Activated effector memory CD4-positive, alpha-beta T cell treated with anti-CD3 and anti-CD28 coated beads, Interleukin-2, amount 50 U/mL, for 16 hours (primary cell): Measurements from ENCODE around the gene PXDN.

Experiments
- DNase-seq: peaks from one replicate; pipeline ENCODE4 v3.0.0-alpha.2; 2020

Gene PXDN

DNA sequence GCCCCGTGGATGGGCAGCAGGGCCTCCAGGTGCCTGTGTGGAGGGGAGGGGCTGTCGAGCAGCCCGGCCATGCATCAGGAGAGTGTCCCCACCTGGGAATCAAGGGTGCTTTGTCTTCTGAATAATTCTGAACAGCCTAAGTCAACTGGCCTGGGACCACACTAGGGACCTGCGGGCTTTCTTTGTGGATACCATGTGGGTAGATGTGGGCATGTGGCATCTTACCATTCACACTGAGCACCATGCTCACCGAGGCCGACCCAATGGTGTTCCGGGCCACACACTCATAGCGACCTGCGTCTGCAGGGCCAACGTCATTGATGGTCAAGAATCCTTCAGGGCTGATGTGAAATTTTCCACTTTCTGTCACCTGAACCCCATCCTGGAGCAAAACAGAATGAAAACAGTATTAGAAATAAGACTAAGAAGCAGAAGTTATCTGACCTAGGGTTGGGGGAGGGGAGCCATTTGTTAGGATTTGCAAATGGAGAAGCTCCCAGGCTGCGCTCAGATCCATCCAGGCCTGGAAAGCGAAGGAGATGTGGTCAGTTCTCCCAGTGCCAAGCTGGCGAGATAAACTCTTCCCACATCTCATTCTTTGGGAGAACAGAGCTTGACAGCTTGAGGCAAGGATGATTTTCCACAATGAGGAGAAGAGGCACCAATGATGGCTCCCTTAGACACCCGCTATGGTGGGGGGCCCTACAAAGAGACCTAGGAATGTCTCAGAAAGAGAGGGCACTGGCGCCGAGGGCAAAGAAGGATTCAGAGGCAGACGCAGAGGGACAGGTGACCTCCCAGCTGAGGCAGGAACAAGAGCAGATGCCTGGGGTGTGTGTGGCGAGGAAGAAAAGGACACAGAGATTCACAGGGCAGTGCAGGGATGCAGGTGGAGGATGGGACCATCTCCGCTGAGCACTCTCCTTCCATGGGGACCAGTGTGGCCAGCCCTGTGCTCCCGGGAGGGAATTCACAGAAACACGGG, 83.4 kb downstream of the PXDN start:
- peak; percentile 31 for DNase-seq

GRCh38 chr2:1659951-1660565, 84.3 kb downstream of the PXDN start:
- DNase-seq: peak; percentile 17

GRCh38 chr2:1658394-1659151, 85.7 kb downstream of the PXDN start:
- peak; percentile 55 for DNase-seq

- peak; percentile 55 for DNase-seq
Observed at GRCh38 chr2:1656961-1657841, 87.1 kb downstream of the PXDN start.

GRCh38 chr2:1656326-1656960, 87.9 kb downstream of the PXDN start:
- peak; percentile 47 for DNase-seq

- peak; percentile 46 for DNase-seq
Observed at GRCh38 chr2:1655461-1655860, 88.9 kb downstream of the PXDN start.

DNA sequence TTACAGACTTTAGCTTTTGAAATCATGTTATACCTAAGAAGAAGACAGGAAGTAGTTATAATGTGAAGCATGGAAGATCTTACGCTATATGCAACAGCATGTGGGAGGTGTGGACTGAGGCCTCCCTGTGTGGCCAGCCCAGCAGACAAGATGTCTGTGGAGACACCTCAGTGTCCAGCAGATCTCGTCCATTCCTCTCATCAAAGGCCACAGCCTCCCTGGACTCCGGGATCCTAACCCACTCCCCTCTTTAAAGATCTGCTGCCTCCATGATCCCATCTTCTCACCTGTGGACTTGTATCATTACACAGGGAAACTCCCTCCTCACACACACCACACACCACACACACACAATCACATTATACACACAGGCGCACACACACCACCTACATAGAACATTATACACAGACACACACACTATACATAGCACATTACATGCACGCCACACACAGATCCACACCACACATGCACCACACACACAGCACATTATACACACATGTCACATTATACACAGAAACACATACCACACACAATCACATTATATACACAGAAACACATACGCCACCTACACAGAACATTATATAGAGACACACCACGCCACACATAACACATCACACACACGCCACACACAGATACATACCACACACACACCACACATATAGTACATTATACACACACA, 89.5 kb downstream of the PXDN start:
- DNase-seq: peak; percentile 31

DNA sequence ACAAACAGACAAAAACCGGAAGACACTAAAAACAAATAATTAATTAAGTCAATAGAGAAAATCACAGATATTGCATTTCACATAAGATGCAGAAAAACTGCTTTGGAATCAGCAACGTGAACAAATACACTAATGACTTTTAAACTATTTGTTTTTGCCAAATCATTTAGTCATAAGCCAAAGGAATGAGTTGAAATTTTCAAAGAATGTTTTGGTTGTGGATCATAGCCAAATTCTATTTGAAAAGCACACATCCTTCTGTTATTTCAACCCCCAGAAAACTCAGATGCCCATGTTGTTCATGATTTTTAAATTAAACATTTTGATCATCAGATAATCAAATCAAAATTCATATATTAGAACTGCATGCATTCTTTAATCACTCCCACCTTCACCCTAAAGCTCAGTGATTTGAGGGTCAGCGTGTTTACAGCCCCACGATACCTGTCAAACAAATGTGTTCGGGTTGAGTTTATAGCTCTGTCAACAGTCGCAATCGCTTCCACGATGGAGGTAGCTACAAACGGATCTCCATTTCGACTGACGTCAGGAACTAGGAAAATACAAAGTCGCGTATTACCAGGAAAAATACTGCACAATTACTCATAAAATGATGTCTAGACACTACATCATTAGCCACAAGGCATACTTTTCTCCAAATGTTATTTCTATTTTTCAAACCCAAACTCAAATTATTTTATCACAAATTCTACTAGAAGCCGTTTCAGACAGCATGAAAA, 90.2 kb downstream of the PXDN start:
- peak; percentile 6 for DNase-seq

DNA sequence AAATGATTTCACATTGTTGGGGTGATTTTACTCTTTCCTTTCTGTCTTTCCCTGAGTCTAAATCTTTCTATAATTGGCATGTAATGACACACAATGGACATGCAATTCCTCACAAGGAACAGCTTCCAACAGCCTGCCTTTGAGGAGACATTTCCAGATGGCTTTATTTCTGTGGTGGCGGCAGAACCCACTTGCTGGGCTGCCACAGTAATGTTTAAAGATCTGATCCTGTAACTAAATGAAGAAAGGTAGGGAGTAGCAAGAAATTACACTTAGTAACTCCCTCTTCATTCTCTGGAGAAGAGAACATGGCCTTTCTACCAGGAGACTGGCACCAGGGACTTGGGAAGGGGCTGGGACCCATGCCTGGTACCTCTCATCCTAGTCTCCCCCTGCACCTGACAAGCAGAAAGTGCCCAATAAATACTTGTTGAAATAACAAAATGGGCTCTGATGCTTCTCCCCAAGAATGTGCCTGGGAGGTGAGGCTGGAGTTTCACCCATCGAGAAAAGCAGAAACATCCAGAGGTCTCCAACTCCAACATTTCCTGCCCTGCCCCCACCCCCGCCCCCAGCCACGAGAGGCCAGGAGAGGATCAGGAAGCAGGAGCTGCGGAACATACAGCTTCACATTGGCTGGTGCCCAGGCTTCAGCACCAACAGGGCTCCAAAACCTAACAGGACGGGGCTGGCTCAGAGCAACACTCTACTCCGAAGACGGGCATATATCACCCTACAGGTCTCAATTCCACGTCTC, 92.1 kb downstream of the PXDN start:
- DNase-seq: no peak

GRCh38 chr2:1651121-1652033, 92.9 kb downstream of the PXDN start:
- no peak for DNase-seq

- no peak for DNase-seq
Observed at GRCh38 chr2:1650085-1650872, 94.0 kb downstream of the PXDN start.

DNA sequence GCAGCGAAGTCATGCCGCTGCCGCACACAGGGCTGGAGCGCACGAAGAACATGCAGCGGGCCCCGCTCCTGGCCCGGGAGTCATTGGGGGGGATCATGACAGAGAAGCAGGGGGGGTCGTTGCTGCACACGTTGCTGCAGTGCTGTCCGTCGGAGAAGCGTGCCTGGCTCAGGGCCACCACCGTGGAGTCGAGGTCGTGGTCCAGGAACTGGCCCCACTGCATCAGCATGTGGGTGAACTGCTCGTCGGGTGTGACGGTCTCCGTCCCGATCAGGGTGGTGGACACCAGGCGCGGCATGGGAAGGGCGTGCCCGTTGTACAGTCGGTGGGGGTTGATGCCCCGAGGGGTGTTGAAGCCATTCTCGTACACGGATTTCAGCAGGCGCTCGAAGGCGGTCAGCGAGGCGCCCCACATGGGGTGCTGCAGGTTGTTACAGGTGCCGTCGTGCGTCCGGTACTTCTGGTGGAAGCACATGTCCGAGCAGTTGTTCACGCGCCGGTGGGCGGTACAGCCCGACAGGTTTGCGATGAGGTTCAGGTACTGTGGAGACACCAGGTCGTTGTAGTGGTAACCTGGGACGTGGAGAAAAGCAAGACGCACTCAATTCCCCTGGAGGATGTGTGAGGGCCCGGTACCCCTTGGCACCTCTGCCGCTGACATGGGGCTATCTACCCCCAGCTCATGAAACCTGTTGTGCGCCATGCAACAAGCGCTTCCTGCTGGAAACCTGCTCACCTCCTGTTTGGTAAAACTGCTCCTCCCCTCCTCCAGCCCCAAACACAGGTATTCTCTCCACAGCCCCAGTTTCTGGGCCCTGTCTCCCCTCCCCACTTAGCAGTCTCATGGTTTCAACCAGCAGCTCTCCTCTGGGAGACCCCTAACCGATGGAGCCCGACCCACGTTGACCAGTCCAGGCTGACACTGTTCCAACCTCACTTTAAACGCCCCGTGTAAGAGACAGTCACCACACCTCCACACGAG, 94.9 kb downstream of the PXDN start:
- DNase-seq: no peak

DNA sequence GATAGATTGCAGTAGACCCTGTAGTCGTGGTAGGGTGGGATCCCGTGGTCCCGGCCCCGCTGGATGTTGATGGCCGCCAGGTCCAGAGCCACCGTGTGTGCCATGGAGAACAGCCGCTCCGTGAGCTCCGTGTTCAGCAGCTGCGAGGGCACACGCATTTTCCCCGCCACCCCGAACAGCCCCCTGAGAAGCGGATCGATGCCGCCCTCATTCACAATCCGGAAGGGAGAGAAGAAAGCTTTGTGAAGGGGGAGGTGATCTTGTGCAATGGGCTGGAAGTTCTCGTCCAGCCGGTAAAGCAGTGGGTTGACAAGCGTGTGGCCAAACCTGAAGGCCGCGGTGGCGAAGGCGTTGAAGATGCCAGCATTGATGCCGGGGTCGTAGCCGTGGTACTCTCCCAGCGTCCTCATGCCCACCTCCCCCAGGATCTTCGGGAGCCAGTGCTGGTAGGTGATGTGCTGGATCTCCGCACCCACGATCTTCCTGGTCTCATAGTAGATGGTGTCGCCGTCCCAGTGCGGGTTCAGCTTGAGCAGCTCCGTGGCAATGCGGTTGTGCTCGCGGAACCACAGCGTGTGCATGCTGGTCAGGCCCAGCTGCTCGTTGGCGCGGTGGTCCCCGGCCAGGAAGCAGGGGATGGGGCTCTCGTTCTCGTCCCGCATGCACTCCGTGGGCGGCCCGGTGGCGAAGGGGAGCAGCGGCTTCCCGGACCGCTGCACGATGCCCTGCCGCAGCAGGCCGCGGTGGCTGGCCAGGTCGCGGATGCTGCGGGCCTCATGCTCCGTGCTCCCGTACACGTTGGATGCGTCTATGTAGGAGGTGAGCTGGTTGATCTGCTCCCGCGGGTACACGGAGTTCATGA, 95.8 kb downstream of the PXDN start:
- no peak for DNase-seq

GRCh38 chr2:1647417-1648240, 96.7 kb downstream of the PXDN start:
- no peak for DNase-seq
